Measurements from ENCODE around the gene MCM8. TPM values are rescaled to one million over a fixed set of nuclear protein-coding genes. Genes with fewer than 3 reads are reported as not detected.

MCM8 gene
- polyA plus RNA-seq, 1 experiment, result 2.8 TPM

GRCh38 chr20:5969348-5969935 is 19.0 kb downstream of the MCM8 start:
- ChIA-PET CTCF (no interaction called here), POLR2A (no interaction called here)
- TF ChIP-seq, protein P1, sequence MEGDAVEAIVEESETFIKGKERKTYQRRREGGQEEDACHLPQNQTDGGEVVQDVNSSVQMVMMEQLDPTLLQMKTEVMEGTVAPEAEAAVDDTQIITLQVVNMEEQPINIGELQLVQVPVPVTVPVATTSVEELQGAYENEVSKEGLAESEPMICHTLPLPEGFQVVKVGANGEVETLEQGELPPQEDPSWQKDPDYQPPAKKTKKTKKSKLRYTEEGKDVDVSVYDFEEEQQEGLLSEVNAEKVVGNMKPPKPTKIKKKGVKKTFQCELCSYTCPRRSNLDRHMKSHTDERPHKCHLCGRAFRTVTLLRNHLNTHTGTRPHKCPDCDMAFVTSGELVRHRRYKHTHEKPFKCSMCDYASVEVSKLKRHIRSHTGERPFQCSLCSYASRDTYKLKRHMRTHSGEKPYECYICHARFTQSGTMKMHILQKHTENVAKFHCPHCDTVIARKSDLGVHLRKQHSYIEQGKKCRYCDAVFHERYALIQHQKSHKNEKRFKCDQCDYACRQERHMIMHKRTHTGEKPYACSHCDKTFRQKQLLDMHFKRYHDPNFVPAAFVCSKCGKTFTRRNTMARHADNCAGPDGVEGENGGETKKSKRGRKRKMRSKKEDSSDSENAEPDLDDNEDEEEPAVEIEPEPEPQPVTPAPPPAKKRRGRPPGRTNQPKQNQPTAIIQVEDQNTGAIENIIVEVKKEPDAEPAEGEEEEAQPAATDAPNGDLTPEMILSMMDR (IDR thresholded peaks at IDR 0.05; ENCODE audit: low read depth, low read length), result no peak
- no peak overlapping the region for H3K27ac ChIP-seq (ENCODE audit: low read depth, low read length)
- no peaks in the 10 kb centered on the region for H3K9me3 ChIP-seq (ENCODE audit: control insufficient read depth, insufficient read depth, low read length)
- H3K4me3 ChIP-seq (ENCODE audit: low read depth, low read length), result no peak overlapping the region
- H3K27me3 ChIP-seq (ENCODE audit: control insufficient read depth, insufficient read depth, low read length), result no peaks in the 10 kb centered on the region
- no peak for DNase-seq (ENCODE audit: low read depth, low spot score)

- Histone ChIP-seq H3K27me3 (ENCODE audit: control insufficient read depth, insufficient read depth, low read length) (no peaks in the 10 kb centered on the region), H3K4me3 (ENCODE audit: low read depth, low read length) (no peak overlapping the region), H3K27ac (ENCODE audit: low read depth, low read length) (no peak overlapping the region), H3K9me3 (ENCODE audit: control insufficient read depth, insufficient read depth, low read length) (no peaks in the 10 kb centered on the region)
- ChIA-PET CTCF (no interaction called here), POLR2A (no interaction called here)
- TF ChIP-seq, protein P1 (IDR thresholded peaks at IDR 0.05; ENCODE audit: low read depth, low read length), result no peak
- DNase-seq (ENCODE audit: low read depth, low spot score), result no peak
Observed at GRCh38 chr20:5969940-5970339, 19.5 kb downstream of the MCM8 start.

DNA sequence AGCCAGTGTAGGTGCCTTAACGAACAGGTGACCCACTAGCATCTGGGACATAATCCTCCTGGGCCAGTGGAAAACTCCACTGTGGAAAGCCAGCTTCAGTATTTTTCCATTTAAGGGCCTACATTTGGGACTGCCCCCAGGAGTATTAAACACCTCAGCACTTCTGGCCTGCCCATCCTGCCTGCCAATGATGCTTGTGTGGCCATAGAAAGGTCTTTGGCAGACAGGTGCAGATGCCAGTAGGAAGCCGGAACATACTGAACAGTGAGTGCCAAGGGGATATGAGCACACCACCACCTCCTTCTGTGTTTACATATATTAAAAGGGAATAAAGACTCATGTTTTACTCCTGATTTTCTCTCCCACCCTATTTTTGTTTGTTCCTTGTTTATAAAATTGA is 19.9 kb downstream of the MCM8 start:
- TF ChIP-seq, protein P1 (IDR thresholded peaks at IDR 0.05; ENCODE audit: low read depth, low read length), result no peak
- ChIA-PET POLR2A (no interaction called here), CTCF (interaction anchor here (1.1 kb wide), 1 partner anchor 440 kb away, joined by 3 read pairs; no protein-coding TSS in a partner anchor)
- no peaks in the 10 kb centered on the region for H3K27me3 ChIP-seq (ENCODE audit: control insufficient read depth, insufficient read depth, low read length)
- no peak for DNase-seq (ENCODE audit: low read depth, low spot score)
- no peak overlapping the region for H3K27ac ChIP-seq (ENCODE audit: low read depth, low read length)
- H3K9me3 ChIP-seq (ENCODE audit: control insufficient read depth, insufficient read depth, low read length), result no peaks in the 10 kb centered on the region
- no peak overlapping the region for H3K4me3 ChIP-seq (ENCODE audit: low read depth, low read length)

DNA sequence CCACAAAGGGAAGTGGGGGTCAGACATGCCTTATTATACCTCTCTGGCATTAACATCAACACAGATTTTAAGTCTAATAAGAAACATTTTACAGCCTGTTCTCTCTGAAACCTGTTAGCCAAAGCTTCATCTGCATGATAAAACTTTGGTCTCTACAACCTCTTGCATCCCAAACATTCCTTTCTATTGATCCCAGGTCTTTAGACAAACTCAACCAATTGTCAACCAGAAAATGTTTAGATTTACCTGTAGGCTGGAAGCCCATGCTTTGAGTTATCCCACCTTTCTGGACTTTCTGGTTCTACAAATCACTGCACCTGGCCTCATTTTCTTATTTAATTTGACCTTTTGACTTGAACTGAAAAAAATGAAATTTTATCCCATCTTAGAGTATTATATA is 20.8 kb downstream of the MCM8 start:
- no peaks in the 10 kb centered on the region for H3K27me3 ChIP-seq (ENCODE audit: control insufficient read depth, insufficient read depth, low read length)
- H3K27ac ChIP-seq (ENCODE audit: low read depth, low read length), result no peak overlapping the region
- CTCF ChIA-PET, result interaction anchor here (1.1 to 1.3 kb wide), 2 partner anchors 441 to 442 kb away, joined by 3 to 6 read pairs; no protein-coding TSS in a partner anchor
- TF ChIP-seq, protein P1 (IDR thresholded peaks at IDR 0.05; ENCODE audit: low read depth, low read length), result no peak
- H3K9me3 ChIP-seq (ENCODE audit: control insufficient read depth, insufficient read depth, low read length), result no peaks in the 10 kb centered on the region
- no peak overlapping the region for H3K4me3 ChIP-seq (ENCODE audit: low read depth, low read length)
- POLR2A ChIA-PET, result no interaction called here
- DNase-seq (ENCODE audit: low read depth, low spot score), result no peak

GRCh38 chr20:5973172-5973571 is 22.7 kb downstream of the MCM8 start:
- CTCF ChIA-PET, result interaction anchor here (1.6 kb wide), 1 partner anchor 185 kb away, joined by 3 read pairs; no protein-coding TSS in a partner anchor
- no peak overlapping the region for H3K4me3 ChIP-seq (ENCODE audit: low read depth, low read length)
- H3K9me3 ChIP-seq (ENCODE audit: control insufficient read depth, insufficient read depth, low read length), result no peaks in the 10 kb centered on the region
- no peak for DNase-seq (ENCODE audit: low read depth, low spot score)
- POLR2A ChIA-PET, result no interaction called here
- no peak overlapping the region for H3K27ac ChIP-seq (ENCODE audit: low read depth, low read length)
- no peaks in the 10 kb centered on the region for H3K27me3 ChIP-seq (ENCODE audit: control insufficient read depth, insufficient read depth, low read length)
- TF ChIP-seq, protein P1 (IDR thresholded peaks at IDR 0.05; ENCODE audit: low read depth, low read length), result no peak
